Smooth muscle cell (in vitro differentiated cells): ENCODE data around the gene CFAP70. TPM values are rescaled to one million over a fixed set of nuclear protein-coding genes. Genes with fewer than 3 reads are reported as not detected.

Experiments used
- DNase-seq: peaks from one replicate; lab custom pipeline; 2025; ENCODE audit not compliant: unreplicated experiment; lab: John Stamatoyannopoulos, UW
- H2AFZ ChIP-seq: fragments of 200-600 bp; sonication (generic); 2 replicates; pipeline ENCODE4 v1.6.0; 2016; ENCODE audit warnings: antibody characterized with exemption, low read depth, mild to moderate bottlenecking
- H3F3A ChIP-seq: fragments of 200-600 bp; sonication (generic); 2 replicates; pipeline ENCODE4 v1.6.0; 2017; ENCODE audit warnings: antibody characterized with exemption, low read depth
- H3K27ac ChIP-seq: fragments of 200-600 bp; sonication (generic); 2 replicates; pipeline ENCODE4 v1.5.1; 2016; ENCODE audit warnings: low read depth, mild to moderate bottlenecking
- H3K27me3 ChIP-seq: fragments of 200-600 bp; sonication (generic); 2 replicates; pipeline ENCODE4 v1.6.1; 2016; ENCODE audit warnings: low read depth, mild to moderate bottlenecking
- H3K36me3 ChIP-seq: fragments of 200-600 bp; sonication (generic); 2 replicates; pipeline ENCODE4 v1.5.1; 2016; ENCODE audit warnings: low read depth
- H3K4me1 ChIP-seq: fragments of 200-600 bp; sonication (generic); 2 replicates; pipeline ENCODE4 v1.5.1; 2016; ENCODE audit warnings: low read depth
- H3K4me2 ChIP-seq: fragments of 200-600 bp; sonication (generic); 2 replicates; pipeline ENCODE4 v1.6.0; 2016; ENCODE audit warnings: mild to moderate bottlenecking
- H3K4me3 ChIP-seq: fragments of 200-600 bp; sonication (generic); 2 replicates; pipeline ENCODE4 v1.5.1; 2016; ENCODE audit warnings: mild to moderate bottlenecking
- H3K79me2 ChIP-seq: fragments of 200-600 bp; sonication (generic); 2 replicates; pipeline ENCODE4 v1.6.0; 2016; ENCODE audit warnings: low read depth, mild to moderate bottlenecking
- H3K9ac ChIP-seq: fragments of 200-600 bp; sonication (generic); 2 replicates; pipeline ENCODE4 v1.6.0; 2016; ENCODE audit warnings: low read depth
- H3K9me3 ChIP-seq: fragments of 200-600 bp; sonication (generic); replicated peaks from 2 replicates; pipeline ENCODE4 v1.5.1; 2016; ENCODE audit warnings: low read depth
- H4K20me1 ChIP-seq: fragments of 200-600 bp; sonication (generic); 2 replicates; pipeline ENCODE4 v1.6.0; 2016; ENCODE audit warnings: low read depth
- WGBS: methylation state at CpG from one replicate; pipeline ENCODE4 v1.1.7; 2016; ENCODE audit warnings: low lambda C conversion rate; 5-methylcytosine and 5-hydroxymethylcytosine counted together
- polyA plus RNA-seq: library from polyadenylated mRNA; unstranded; fragments of >200 nt; fragmentation: Nextera tagmentation; extraction: Ambion mirVana; gene quantifications from 2 replicates; pipeline ENCODE4 v1.2.1, GENCODE V29; 2016
- total RNA-seq: library from RNA; depleted of rRNA; stranded (reverse); fragments of >200 nt; gene quantifications from 2 replicates; pipeline ENCODE4 v1.2.3, GENCODE V29; 2014
- TF ChIP-seq, protein P1 (sequence below): fragments of 200-600 bp; sonication (generic); IDR thresholded peaks from 2 replicates; pipeline ENCODE4 v1.5.1; 2017; ENCODE audit warnings: borderline replicate concordance, mild to moderate bottlenecking, antibody characterized with exemption; ENCODE audit not compliant: insufficient read depth, poor library complexity, severe bottlenecking

CFAP70 gene
- total and polyA plus RNA-seq, 2 experiments from 2014 or later = 0.08 to 0.22 TPM

DNA sequence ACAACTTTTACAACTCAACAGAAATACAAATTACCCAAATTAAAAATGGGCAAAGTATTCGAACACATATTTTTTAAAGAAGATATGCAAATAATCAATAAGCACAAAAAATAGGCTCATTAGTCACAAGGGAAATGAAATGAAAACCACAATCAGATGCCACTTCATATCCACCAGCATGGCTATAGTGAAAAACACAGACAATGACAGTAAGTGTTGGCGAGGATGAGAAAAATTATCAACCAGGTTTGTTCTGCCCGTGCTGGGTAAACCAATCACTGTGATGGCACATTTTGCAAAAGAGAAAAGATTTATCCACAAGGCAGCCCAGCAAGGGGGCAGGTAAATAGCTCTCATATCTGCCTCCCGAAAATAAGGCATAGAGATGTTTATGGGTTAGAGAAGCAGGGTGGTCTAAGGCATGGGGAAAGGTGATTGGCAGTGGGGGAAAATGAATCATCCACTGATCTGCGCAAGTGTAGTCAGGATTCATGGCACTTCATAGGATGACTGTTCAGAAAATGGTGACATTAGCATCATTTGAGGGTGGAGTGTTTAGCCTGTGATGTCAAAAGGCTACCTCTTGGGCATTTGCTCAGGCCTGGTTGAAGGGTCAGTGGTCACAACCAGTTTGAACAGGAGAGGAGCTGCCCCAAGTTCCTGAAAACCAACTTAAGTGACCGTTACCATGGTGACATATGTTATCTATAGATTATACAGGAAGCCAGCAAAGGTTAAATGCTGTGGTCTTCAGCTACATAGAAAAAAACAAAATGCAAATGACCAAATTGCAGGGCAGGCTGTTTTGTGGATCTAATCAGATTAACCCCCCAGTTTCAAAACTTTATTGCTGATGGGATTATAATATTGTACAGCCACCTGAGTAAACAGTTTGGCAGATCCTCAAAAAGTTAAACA lies 8.0 kb upstream of the CFAP70 start:
- Histone ChIP-seq H4K20me1 (no peaks in the 10 kb centered on the region), H3K79me2 (no peaks in the 10 kb centered on the region), H3K9ac (no peak overlapping the region), H3K9me3 (peaks cover 4% of the 10 kb centered on the region), H3K4me2 (no peak overlapping the region), H3K36me3 (no peaks in the 10 kb centered on the region), H3K27ac (no peak overlapping the region), H3K4me1 (no peaks in the 10 kb centered on the region), H2AFZ (no peak overlapping the region), H3K4me3 (no peak overlapping the region), H3F3A (no peaks in the 10 kb centered on the region), H3K27me3 (no peaks in the 10 kb centered on the region)
- 97% methylated on average over 6 of the region's 6 CpGs for WGBS
- TF ChIP-seq, protein P1, sequence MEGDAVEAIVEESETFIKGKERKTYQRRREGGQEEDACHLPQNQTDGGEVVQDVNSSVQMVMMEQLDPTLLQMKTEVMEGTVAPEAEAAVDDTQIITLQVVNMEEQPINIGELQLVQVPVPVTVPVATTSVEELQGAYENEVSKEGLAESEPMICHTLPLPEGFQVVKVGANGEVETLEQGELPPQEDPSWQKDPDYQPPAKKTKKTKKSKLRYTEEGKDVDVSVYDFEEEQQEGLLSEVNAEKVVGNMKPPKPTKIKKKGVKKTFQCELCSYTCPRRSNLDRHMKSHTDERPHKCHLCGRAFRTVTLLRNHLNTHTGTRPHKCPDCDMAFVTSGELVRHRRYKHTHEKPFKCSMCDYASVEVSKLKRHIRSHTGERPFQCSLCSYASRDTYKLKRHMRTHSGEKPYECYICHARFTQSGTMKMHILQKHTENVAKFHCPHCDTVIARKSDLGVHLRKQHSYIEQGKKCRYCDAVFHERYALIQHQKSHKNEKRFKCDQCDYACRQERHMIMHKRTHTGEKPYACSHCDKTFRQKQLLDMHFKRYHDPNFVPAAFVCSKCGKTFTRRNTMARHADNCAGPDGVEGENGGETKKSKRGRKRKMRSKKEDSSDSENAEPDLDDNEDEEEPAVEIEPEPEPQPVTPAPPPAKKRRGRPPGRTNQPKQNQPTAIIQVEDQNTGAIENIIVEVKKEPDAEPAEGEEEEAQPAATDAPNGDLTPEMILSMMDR = no peak
- no peak for DNase-seq

DNA sequence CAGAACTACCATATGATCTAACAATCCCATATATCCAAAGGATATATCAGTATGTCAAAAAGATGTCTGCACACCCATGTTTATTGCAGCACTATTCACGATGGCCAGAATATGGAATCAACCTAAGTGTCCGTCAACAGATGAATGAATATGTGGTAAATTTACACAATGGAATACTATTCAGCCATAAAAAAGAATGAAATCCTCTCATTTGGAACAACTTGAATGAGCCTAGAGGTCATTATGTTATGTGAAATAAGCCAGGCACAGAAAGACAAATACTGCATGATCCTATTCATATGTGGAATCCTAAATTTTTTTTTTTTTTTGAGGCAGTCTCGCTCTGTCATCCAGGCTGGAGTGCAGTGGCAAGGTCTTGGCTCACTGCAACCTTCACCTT lies 6.3 kb upstream of the CFAP70 start:
- no peaks in the 10 kb centered on the region for H3K36me3 ChIP-seq
- no peak overlapping the region for H3K4me2 ChIP-seq
- WGBS = 98% methylated on average over 3 of the region's 3 CpGs
- no peak overlapping the region for H3K4me3 ChIP-seq
- H3F3A ChIP-seq = no peaks in the 10 kb centered on the region
- no peak overlapping the region for H3K27ac ChIP-seq
- no peaks in the 10 kb centered on the region for H3K27me3 ChIP-seq
- H3K79me2 ChIP-seq = no peaks in the 10 kb centered on the region
- TF ChIP-seq, protein P1 = no peak
- H2AFZ ChIP-seq = no peak overlapping the region
- no peaks in the 10 kb centered on the region for H3K4me1 ChIP-seq
- DNase-seq = no peak
- H3K9ac ChIP-seq = no peak overlapping the region
- no peaks in the 10 kb centered on the region for H4K20me1 ChIP-seq
- peaks cover 4% of the 10 kb centered on the region for H3K9me3 ChIP-seq

DNA sequence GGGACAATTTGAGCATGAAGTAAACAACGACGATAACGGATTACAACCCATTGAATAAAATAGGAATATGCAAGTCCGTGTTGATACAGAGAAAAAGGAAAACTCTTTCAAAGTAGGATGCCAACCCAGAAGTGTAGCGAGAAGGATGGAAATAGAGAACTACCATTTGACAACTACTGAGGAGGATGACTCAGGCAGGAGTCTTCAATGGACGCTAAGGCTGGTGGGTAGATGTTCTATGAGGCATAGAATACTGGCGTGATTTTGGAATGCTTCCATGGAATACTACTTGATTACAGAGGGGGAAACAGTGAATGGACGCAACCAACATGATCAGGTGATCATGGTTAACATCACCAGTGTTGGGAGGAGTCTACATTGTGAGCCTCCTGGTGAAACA lies 828 bp upstream of the CFAP70 start:
- TF ChIP-seq, protein P1 = no peak
- WGBS = 87% methylated on average over 8 of the region's 8 CpGs
- Histone ChIP-seq H3K27ac (no peak overlapping the region), H3K36me3 (no peaks in the 10 kb centered on the region), H3K9ac (no peak overlapping the region), H3K4me2 (no peak overlapping the region), H2AFZ (peak overlapping the region; percentile 94), H3K27me3 (peaks cover 29% of the 10 kb centered on the region), H3K4me1 (peaks cover 7% of the 10 kb centered on the region), H3F3A (peaks cover 5% of the 10 kb centered on the region), H3K9me3 (peaks cover 4% of the 10 kb centered on the region), H3K4me3 (no peak overlapping the region), H4K20me1 (no peaks in the 10 kb centered on the region), H3K79me2 (no peaks in the 10 kb centered on the region)
- DNase-seq = no peak
